ENCODE results near the gene P2RX2.
"Not testable (repeated sequence)": the region's sequence is repeated elsewhere in the genome, so short reads cannot be mapped to it uniquely, and the experiment has no call there.

The P2RX2 gene

GRCh38 chr12:132584429-132584828, 34.1 kb upstream of the P2RX2 start:
- DNase-seq, result no peak

GRCh38 chr12:132585177-132585576, 33.4 kb upstream of the P2RX2 start:
- DNase-seq, result no peak

- no peak for DNase-seq
These were observed 31.6 kb upstream of the P2RX2 start for GRCh38 chr12:132586929-132587328.

- no peak for DNase-seq
These were observed 30.8 kb upstream of the P2RX2 start for GRCh38 chr12:132587781-132588180.

- DNase-seq, result no peak
These were observed 30.3 kb upstream of the P2RX2 start for GRCh38 chr12:132588319-132588718.

GRCh38 chr12:132588821-132589669, 29.5 kb upstream of the P2RX2 start:
- DNase-seq, result no peak

- no peak for DNase-seq
These were observed 27.3 kb upstream of the P2RX2 start for GRCh38 chr12:132591107-132591935.

GRCh38 chr12:132592282-132592970, 26.1 kb upstream of the P2RX2 start:
- DNase-seq, result no peak

- no peak for DNase-seq
These were observed 25.5 kb upstream of the P2RX2 start for GRCh38 chr12:132593071-132593470.

GRCh38 chr12:132593521-132593920, 25.1 kb upstream of the P2RX2 start:
- no peak for DNase-seq

- DNase-seq, result no peak
These were observed 24.6 kb upstream of the P2RX2 start for GRCh38 chr12:132593938-132594358.

GRCh38 chr12:132595183-132595582, 23.4 kb upstream of the P2RX2 start:
- DNase-seq, result no peak

- no peak for DNase-seq
These were observed 22.6 kb upstream of the P2RX2 start for GRCh38 chr12:132596016-132596415.

- DNase-seq, result no peak
These were observed 21.0 kb upstream of the P2RX2 start for GRCh38 chr12:132597333-132598316.

GRCh38 chr12:132599502-132599901, 19.1 kb upstream of the P2RX2 start:
- not testable (repeated sequence) for DNase-seq

GRCh38 chr12:132600048-132601032, 18.2 kb upstream of the P2RX2 start:
- no peak for DNase-seq

GRCh38 chr12:132601171-132601883, 17.2 kb upstream of the P2RX2 start:
- no peak for DNase-seq

GRCh38 chr12:132602572-132603239, 15.9 kb upstream of the P2RX2 start:
- DNase-seq, result no peak

Measured in activated CD4-positive, CD25-positive, alpha-beta regulatory T cell (primary cell).